ENCODE data around the gene KIAA1217.

DNA sequence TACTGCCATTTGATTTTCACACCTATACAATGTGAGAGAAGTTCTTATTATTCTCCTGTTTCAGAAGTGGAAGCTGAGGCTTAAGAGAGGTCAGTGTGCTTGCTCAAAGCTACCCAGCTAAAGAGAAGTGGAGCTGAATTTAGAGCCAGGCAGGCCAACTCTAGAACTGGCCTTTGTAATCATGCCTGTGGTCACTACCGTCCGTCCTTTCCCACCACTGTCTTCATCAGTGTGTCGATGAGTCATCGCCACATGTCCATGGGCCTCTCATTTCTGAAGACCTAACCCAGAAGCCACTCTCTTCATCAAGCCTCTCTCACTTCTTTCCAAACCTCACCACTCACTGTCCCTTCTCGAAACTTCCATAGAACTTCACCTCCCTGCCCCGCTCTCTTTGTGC, 237.8 kb downstream of the KIAA1217 start:
- TF ChIP-seq, protein P1, sequence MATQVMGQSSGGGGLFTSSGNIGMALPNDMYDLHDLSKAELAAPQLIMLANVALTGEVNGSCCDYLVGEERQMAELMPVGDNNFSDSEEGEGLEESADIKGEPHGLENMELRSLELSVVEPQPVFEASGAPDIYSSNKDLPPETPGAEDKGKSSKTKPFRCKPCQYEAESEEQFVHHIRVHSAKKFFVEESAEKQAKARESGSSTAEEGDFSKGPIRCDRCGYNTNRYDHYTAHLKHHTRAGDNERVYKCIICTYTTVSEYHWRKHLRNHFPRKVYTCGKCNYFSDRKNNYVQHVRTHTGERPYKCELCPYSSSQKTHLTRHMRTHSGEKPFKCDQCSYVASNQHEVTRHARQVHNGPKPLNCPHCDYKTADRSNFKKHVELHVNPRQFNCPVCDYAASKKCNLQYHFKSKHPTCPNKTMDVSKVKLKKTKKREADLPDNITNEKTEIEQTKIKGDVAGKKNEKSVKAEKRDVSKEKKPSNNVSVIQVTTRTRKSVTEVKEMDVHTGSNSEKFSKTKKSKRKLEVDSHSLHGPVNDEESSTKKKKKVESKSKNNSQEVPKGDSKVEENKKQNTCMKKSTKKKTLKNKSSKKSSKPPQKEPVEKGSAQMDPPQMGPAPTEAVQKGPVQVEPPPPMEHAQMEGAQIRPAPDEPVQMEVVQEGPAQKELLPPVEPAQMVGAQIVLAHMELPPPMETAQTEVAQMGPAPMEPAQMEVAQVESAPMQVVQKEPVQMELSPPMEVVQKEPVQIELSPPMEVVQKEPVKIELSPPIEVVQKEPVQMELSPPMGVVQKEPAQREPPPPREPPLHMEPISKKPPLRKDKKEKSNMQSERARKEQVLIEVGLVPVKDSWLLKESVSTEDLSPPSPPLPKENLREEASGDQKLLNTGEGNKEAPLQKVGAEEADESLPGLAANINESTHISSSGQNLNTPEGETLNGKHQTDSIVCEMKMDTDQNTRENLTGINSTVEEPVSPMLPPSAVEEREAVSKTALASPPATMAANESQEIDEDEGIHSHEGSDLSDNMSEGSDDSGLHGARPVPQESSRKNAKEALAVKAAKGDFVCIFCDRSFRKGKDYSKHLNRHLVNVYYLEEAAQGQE (tag by site-specific recombination; IDR thresholded peaks at IDR 0.05) = no peak
- TF ChIP-seq, protein P2, sequence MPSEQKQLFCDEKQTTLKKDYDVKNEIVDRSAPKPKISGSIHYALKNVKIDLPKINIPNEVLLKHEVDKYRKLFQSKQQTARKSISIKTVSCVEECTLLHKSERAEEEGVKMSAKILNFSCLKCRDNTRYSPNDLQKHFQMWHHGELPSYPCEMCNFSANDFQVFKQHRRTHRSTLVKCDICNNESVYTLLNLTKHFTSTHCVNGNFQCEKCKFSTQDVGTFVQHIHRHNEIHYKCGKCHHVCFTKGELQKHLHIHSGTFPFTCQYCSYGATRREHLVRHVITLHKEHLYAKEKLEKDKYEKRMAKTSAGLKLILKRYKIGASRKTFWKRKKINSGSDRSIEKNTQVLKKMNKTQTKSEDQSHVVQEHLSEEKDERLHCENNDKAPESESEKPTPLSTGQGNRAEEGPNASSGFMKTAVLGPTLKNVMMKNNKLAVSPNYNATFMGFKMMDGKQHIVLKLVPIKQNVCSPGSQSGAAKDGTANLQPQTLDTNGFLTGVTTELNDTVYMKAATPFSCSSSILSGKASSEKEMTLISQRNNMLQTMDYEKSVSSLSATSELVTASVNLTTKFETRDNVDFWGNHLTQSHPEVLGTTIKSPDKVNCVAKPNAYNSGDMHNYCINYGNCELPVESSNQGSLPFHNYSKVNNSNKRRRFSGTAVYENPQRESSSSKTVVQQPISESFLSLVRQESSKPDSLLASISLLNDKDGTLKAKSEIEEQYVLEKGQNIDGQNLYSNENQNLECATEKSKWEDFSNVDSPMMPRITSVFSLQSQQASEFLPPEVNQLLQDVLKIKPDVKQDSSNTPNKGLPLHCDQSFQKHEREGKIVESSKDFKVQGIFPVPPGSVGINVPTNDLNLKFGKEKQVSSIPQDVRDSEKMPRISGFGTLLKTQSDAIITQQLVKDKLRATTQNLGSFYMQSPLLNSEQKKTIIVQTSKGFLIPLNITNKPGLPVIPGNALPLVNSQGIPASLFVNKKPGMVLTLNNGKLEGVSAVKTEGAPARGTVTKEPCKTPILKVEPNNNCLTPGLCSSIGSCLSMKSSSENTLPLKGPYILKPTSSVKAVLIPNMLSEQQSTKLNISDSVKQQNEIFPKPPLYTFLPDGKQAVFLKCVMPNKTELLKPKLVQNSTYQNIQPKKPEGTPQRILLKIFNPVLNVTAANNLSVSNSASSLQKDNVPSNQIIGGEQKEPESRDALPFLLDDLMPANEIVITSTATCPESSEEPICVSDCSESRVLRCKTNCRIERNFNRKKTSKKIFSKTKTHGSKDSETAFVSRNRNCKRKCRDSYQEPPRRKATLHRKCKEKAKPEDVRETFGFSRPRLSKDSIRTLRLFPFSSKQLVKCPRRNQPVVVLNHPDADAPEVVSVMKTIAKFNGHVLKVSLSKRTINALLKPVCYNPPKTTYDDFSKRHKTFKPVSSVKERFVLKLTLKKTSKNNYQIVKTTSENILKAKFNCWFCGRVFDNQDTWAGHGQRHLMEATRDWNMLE (tag by site-specific recombination; conservative IDR thresholded peaks at IDR 0.05; ENCODE audit: low read depth) = no peak
- TF ChIP-seq ZNF302 (tag by site-specific recombination; IDR thresholded peaks at IDR 0.05; ENCODE audit: low read depth) (no peak), BCL11A (tag by site-specific recombination; IDR thresholded peaks at IDR 0.05; ENCODE audit: low read depth) (no peak), YY1 (tag by site-specific recombination; IDR thresholded peaks at IDR 0.05) (no peak), ZNF423 (tag by site-specific recombination; IDR thresholded peaks at IDR 0.05) (no peak), SCRT2 (tag by site-specific recombination; IDR thresholded peaks at IDR 0.05) (no peak), ZNF202 (tag by site-specific recombination; IDR thresholded peaks at IDR 0.05; ENCODE audit: borderline replicate concordance) (no peak), ZNF146 (tag by site-specific recombination; IDR thresholded peaks at IDR 0.05) (no peak), ZNF548 (tag by site-specific recombination; IDR thresholded peaks at IDR 0.05) (no peak)
- TF ChIP-seq, protein P3, sequence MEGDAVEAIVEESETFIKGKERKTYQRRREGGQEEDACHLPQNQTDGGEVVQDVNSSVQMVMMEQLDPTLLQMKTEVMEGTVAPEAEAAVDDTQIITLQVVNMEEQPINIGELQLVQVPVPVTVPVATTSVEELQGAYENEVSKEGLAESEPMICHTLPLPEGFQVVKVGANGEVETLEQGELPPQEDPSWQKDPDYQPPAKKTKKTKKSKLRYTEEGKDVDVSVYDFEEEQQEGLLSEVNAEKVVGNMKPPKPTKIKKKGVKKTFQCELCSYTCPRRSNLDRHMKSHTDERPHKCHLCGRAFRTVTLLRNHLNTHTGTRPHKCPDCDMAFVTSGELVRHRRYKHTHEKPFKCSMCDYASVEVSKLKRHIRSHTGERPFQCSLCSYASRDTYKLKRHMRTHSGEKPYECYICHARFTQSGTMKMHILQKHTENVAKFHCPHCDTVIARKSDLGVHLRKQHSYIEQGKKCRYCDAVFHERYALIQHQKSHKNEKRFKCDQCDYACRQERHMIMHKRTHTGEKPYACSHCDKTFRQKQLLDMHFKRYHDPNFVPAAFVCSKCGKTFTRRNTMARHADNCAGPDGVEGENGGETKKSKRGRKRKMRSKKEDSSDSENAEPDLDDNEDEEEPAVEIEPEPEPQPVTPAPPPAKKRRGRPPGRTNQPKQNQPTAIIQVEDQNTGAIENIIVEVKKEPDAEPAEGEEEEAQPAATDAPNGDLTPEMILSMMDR (tag by site-specific recombination; IDR thresholded peaks at IDR 0.05) = no peak
- TF ChIP-seq, protein P4, sequence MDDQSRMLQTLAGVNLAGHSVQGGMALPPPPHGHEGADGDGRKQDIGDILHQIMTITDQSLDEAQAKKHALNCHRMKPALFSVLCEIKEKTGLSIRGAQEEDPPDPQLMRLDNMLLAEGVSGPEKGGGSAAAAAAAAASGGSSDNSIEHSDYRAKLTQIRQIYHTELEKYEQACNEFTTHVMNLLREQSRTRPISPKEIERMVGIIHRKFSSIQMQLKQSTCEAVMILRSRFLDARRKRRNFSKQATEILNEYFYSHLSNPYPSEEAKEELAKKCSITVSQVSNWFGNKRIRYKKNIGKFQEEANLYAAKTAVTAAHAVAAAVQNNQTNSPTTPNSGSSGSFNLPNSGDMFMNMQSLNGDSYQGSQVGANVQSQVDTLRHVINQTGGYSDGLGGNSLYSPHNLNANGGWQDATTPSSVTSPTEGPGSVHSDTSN (CRISPR knock-in tag; IDR thresholded peaks at IDR 0.05) = no peak
- TF ChIP-seq, protein P5, sequence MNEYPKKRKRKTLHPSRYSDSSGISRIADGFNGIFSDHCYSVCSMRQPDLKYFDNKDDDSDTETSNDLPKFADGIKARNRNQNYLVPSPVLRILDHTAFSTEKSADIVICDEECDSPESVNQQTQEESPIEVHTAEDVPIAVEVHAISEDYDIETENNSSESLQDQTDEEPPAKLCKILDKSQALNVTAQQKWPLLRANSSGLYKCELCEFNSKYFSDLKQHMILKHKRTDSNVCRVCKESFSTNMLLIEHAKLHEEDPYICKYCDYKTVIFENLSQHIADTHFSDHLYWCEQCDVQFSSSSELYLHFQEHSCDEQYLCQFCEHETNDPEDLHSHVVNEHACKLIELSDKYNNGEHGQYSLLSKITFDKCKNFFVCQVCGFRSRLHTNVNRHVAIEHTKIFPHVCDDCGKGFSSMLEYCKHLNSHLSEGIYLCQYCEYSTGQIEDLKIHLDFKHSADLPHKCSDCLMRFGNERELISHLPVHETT (tag by site-specific recombination; IDR thresholded peaks at IDR 0.05) = no peak
- TF ChIP-seq, protein P6, sequence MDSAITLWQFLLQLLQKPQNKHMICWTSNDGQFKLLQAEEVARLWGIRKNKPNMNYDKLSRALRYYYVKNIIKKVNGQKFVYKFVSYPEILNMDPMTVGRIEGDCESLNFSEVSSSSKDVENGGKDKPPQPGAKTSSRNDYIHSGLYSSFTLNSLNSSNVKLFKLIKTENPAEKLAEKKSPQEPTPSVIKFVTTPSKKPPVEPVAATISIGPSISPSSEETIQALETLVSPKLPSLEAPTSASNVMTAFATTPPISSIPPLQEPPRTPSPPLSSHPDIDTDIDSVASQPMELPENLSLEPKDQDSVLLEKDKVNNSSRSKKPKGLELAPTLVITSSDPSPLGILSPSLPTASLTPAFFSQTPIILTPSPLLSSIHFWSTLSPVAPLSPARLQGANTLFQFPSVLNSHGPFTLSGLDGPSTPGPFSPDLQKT (IDR thresholded peaks at IDR 0.05; ENCODE audit: borderline replicate concordance, low read depth, low read length) = no peak
